ENCODE results near the gene HASPIN.

- no peak for TF ChIP-seq POLR2A (IDR thresholded peaks at IDR 0.05)
- TF ChIP-seq EP300 (IDR thresholded peaks at IDR 0.05), result no peak
- no peak for TF ChIP-seq CTCF (IDR thresholded peaks at IDR 0.05)
Measured at GRCh38 chr17:3740611-3741073, 16.9 kb downstream of the HASPIN start.
